RPMI8226 (cell line): ENCODE results near the gene PLEKHO1.
"Not testable (repeated sequence)": the region's sequence is repeated elsewhere in the genome, so short reads cannot be mapped to it uniquely, and the experiment has no call there.

Experiments used
- DNase-seq: peaks from one replicate; pipeline ENCODE4 v3.0.0-alpha.2; 2015

Gene PLEKHO1

DNA sequence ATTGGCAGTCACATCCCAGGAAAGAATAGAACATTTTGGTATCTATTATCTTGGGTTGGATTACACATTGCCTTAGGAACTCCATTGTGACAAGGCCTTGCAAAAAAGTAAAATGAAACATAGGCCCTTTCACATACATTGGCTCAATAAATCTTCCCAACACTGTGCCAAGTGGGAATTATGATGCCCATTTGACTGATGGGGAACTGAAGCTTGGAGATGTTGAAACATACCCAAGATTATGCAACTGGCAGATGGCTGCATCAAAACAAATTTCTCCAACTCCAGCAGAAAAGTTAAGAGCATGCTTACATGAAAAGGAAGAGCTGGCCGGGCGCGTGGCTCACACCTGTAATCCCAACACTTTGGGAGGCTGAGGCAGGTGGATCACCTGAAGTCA, 26.9 kb downstream of the PLEKHO1 start:
- DNase-seq, result no peak

- DNase-seq, result no peak
Measured at GRCh38 chr1:150178548-150178947, 28.8 kb downstream of the PLEKHO1 start.

DNA sequence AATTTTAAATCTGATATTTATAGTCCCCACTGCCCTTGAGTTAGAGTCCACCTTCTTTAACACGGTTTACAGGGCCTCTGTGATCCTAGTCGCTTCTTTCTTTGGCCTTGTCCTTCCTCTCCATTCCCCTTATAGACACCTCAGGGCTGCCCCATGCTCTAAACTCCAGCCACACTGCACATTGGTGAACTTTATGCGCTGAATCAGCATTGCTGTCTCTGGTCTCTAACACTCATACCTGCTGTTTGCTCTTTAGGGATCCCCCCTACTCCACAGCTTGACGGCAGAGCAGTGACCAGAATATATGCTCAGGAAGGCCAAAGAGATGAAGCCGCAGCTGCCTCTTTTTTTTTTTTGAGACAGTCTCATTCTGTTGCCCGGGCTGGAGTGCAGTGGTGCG, 30.2 kb downstream of the PLEKHO1 start:
- DNase-seq, result no peak

DNA sequence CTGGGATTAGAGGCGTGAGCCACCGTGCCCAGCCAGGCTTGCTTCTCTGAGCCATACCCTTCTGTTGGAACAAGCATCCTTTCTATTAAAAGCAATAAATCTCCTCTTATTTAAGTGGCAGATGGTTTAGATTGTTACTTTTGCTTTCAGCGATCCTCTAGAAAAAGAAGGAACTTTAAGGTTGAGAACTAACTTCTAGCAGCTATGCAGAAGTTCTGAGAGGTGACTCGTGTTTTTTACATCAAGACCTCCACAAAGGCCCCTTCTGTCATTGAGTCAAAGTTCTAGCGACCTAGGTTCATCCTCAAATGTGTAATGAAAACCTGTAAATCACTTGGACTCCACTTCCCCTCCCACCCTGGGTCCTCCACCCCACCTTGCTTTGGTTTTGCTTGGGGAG, 30.8 kb downstream of the PLEKHO1 start:
- DNase-seq, result no peak

DNA sequence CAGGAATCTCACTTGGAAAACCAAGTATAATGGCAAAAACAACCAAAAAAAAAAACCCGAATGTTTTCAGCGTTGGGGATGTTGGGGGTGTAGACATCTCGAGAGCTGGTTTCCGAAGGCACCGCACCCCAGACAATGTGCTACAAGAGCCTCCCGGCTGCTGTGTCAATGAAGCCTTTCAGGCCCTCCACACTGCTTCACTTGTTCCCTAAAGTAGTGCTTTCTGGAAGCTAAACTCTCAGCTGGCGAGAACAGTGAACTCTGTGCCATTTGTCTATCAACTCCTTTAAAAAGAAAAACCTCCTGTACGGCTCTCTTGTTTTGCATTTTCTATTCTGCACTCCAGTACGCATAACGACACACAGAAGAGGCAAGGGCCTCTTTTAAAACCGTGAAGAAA, 32.5 kb downstream of the PLEKHO1 start:
- no peak for DNase-seq

- DNase-seq, result no peak
Measured at GRCh38 chr1:150183061-150183460, 33.3 kb downstream of the PLEKHO1 start.

DNA sequence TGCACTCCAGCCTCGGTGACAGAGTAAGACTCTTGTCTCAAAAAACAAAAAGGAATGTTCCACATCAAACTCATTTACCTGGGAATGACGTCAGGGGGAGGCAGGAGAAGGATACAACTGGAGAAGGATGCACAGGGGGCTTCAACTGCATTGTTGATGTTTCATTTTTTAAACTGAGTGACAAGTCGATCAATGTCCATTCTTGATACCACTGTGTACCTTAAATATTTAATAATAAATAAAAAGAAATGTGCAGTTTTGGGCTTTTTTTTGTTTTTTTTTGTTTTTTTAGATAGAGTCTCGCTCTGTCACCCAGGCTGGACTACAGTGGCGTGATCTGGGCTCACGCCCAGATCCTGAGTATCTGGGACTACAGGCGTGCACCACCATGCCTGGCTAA, 35.8 kb downstream of the PLEKHO1 start:
- no peak for DNase-seq

GRCh38 chr1:150186438-150186788, 36.7 kb downstream of the PLEKHO1 start:
- not testable (repeated sequence) for DNase-seq

DNA sequence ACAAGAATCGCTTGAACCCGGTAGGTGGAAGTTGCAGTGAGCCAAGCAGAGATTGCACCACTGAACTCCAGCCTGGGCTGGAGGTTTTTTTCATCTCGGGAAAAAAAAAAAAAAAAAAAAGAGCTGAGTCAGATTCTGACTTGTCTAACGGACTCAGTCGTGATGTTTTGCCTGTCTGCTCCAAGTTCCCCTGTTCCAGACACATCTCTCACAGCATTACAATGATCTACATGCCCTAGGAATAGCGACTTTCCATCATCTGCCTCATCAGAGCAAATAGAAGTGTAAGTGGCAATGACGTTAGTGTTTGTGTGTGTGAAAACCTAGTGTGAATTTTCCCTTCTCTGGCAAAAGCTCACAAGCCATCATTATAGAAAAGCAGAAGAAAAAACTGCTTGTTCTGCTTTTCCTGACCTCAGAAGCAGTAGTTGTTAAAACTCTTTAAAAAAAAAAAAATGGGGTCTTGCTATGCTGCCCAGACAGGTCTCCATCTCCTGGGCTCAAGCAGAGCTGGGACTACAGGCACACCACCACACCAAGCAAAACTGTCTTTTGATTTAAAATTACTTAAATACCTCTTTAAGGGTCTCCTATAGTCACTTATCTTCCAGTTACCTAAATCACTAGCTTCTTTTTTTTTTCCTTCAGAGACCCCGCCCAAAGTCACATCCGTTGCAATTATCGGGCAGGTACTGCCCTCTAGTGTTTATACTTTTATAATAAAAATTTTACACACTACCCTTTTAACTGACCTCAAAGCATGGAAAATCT, 37.3 kb downstream of the PLEKHO1 start:
- DNase-seq, result peak; percentile 74

GRCh38 chr1:150187560-150187931, 37.8 kb downstream of the PLEKHO1 start:
- no peak for DNase-seq

DNA sequence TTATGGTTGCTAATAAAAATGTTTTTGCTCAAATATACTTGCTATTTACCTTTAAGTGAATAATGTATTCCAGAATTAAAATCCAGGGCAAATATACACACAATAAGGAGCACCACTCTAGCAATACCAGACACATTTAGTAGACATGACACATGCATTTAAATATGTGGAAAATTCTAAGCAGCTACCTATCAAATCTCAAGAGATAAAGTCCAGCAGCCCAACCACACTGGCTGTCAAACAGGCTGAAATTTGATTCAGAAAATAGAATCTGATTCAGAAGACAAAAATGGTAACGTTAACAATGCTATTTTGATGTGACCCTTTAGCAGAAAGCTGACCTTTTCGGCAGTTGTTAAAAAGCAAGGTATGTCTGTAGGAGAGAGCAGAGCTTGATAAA, 42.3 kb downstream of the PLEKHO1 start:
- no peak for DNase-seq

DNA sequence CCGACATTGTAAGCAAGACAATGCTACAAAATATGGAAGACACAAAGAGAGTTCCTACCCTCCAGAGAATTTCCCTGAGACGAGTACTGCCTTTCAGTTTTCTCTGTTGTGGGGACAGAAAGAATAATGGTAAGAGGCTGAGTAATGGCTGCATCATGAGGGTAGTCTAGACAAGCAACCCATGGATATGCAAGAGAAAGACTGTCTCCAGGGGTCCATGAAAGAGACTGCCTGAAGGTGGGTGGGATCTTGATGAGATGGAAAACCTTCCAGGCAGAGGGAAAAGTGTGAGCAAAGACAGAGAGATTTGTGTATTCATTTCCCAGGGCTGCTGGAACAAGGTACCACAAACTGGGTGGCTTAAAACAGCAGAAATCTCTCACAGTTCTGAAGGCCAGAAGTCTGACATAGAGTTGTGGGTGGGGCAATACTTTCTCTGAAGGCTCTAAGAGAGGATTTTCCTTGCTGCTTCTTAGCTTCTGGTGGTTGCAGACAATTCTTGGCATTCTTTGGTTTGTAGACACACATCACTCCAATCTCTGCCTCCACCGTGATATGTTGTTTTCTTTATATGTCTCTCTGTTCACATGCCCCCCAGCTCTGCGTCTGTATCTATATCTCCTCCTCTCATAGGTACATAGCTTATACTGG, 44.8 kb downstream of the PLEKHO1 start:
- DNase-seq, result no peak

DNA sequence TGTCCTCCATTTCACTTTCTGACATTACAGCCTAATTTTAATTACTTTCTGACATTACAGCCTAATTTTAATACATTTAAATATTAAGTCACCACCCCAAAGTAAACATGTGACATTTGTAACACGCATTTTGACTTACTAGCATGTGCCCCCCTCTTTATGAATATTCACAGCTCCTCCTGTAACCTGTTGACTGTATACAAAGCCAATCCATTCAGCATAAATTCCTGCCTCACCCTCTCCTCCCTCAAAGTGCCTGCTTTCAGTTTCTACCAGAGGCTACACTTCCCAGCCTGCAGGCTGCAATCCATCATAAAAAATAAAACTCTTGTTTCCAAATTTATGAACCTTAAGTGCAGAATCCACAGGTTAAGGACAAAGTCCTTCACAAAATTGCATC, 46.7 kb downstream of the PLEKHO1 start:
- no peak for DNase-seq

- no peak for DNase-seq
Measured at GRCh38 chr1:150207281-150207971, 57.7 kb downstream of the PLEKHO1 start.

GRCh38 chr1:150208460-150208859, 58.7 kb downstream of the PLEKHO1 start:
- DNase-seq, result not testable (repeated sequence)
